ENCODE data around the gene FGA.

- no peak for TF ChIP-seq POLR2A (IDR thresholded peaks at IDR 0.05; ENCODE audit: low read depth, low read length)
- TF ChIP-seq POLR2AphosphoS5 (IDR thresholded peaks at IDR 0.05; ENCODE audit: low read depth, low read length) = no peak
- TF ChIP-seq SPI1 (IDR thresholded peaks at IDR 0.05; ENCODE audit: low read depth, low read length) = no peak
- no peak for TF ChIP-seq TAF1 (IDR thresholded peaks at IDR 0.05; ENCODE audit: low read depth, low read length)
- no peak for TF ChIP-seq POU2F2 (IDR thresholded peaks at IDR 0.05; ENCODE audit: low read depth, low read length)
- TF ChIP-seq PAX5 (IDR thresholded peaks at IDR 0.05; ENCODE audit: insufficient read depth, low read length, severe bottlenecking) = no peak
These were observed 30.1 kb downstream of the FGA start for GRCh38 chr4:154560419-154560801.

Measured in GM12891 (cell line).